Parathyroid adenoma (tissue), 2 donors: Measurements from ENCODE around the gene MRPL4.

Experiments
- H2AFZ ChIP-seq: fragments of 300-600 bp; sonication (generic); one replicate; pipeline ENCODE4 v1.7.0; 2017; ENCODE audit warnings: antibody characterized with exemption, mild to moderate bottlenecking
- H3K27ac ChIP-seq: fragments of 300-600 bp; sonication (generic); one replicate; pipeline ENCODE4 v1.7.0; 2017
- H3K27me3 ChIP-seq: fragments of 300-600 bp; sonication (generic); one replicate; pipeline ENCODE4 v1.7.0; 2017; ENCODE audit warnings: low read length; ENCODE audit not compliant: control insufficient read depth, insufficient read depth
- H3K36me3 ChIP-seq: fragments of 300-600 bp; sonication (generic); one replicate; pipeline ENCODE4 v1.7.0; 2017; ENCODE audit warnings: low read length; ENCODE audit not compliant: control insufficient read depth, insufficient read depth
- H3K4me1 ChIP-seq: fragments of 300-600 bp; sonication (generic); one replicate; pipeline ENCODE4 v1.7.0; 2017; ENCODE audit warnings: control low read depth
- H3K4me2 ChIP-seq: fragments of 300-600 bp; sonication (generic); one replicate; pipeline ENCODE4 v1.7.0; 2017; ENCODE audit warnings: low read length
- H3K4me3 ChIP-seq: fragments of 300-600 bp; sonication (generic); one replicate; pipeline ENCODE4 v1.7.0; 2017; ENCODE audit warnings: low read depth, low read length
- H3K79me2 ChIP-seq: fragments of 300-600 bp; sonication (generic); one replicate; pipeline ENCODE4 v1.7.0; 2017; ENCODE audit warnings: control low read depth
- H3K9ac ChIP-seq: fragments of 300-600 bp; sonication (generic); one replicate; pipeline ENCODE4 v1.7.0; 2017; ENCODE audit warnings: mild to moderate bottlenecking
- H3K9me3 ChIP-seq: fragments of 300-600 bp; sonication (generic); one replicate; pipeline ENCODE4 v1.7.0; 2017; ENCODE audit warnings: low read length; ENCODE audit not compliant: control insufficient read depth
- TF ChIP-seq, protein P1 (sequence below): fragments of 300-600 bp; sonication (generic); IDR thresholded peaks from one replicate; pipeline ENCODE4 v1.7.0; 2017; ENCODE audit warnings: antibody characterized with exemption, mild to moderate bottlenecking
- donor health status: primary hyperparathyroidism.

Gene MRPL4

DNA sequence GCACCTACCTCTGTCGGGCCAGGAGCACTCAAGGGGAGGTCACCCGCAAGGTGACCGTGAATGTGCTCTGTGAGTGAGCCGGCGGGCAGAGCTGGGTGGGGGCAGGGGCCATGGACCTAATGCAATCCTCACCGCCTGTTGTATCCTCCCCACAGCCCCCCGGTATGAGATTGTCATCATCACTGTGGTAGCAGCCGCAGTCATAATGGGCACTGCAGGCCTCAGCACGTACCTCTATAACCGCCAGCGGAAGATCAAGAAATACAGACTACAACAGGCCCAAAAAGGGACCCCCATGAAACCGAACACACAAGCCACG lies 32.9 kb downstream of the MRPL4 start:
- peaks cover 3% of the 10 kb centered on the region for H3K4me1 ChIP-seq

DNA sequence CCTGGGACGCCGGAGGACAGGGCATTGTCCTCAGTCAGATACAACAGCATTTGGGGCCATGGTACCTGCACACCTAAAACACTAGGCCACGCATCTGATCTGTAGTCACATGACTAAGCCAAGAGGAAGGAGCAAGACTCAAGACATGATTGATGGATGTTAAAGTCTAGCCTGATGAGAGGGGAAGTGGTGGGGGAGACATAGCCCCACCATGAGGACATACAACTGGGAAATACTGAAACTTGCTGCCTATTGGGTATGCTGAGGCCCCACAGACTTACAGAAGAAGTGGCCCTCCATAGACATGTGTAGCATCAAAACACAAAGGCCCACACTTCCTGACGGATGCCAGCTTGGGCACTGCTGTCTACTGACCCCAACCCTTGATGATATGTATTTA lies 33.4 kb downstream of the MRPL4 start:
- no peaks in the 10 kb centered on the region for H3K36me3 ChIP-seq
- no peak overlapping the region for H3K4me3 ChIP-seq
- no peak overlapping the region for H3K4me2 ChIP-seq
- H3K79me2 ChIP-seq = no peaks in the 10 kb centered on the region
- TF ChIP-seq, protein P1, sequence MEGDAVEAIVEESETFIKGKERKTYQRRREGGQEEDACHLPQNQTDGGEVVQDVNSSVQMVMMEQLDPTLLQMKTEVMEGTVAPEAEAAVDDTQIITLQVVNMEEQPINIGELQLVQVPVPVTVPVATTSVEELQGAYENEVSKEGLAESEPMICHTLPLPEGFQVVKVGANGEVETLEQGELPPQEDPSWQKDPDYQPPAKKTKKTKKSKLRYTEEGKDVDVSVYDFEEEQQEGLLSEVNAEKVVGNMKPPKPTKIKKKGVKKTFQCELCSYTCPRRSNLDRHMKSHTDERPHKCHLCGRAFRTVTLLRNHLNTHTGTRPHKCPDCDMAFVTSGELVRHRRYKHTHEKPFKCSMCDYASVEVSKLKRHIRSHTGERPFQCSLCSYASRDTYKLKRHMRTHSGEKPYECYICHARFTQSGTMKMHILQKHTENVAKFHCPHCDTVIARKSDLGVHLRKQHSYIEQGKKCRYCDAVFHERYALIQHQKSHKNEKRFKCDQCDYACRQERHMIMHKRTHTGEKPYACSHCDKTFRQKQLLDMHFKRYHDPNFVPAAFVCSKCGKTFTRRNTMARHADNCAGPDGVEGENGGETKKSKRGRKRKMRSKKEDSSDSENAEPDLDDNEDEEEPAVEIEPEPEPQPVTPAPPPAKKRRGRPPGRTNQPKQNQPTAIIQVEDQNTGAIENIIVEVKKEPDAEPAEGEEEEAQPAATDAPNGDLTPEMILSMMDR = no peak
- peaks cover 3% of the 10 kb centered on the region for H3K4me1 ChIP-seq
- H3K27ac ChIP-seq = no peak overlapping the region
- H3K9me3 ChIP-seq = no peaks in the 10 kb centered on the region
- no peaks in the 10 kb centered on the region for H3K27me3 ChIP-seq
- H3K9ac ChIP-seq = no peak overlapping the region
- no peak overlapping the region for H2AFZ ChIP-seq

More for the DNA sequence above, 32.9 kb downstream of the MRPL4 start:
- Histone ChIP-seq H3K4me2 (no peak overlapping the region), H3K27ac (no peak overlapping the region), H2AFZ (no peak overlapping the region), H3K79me2 (no peaks in the 10 kb centered on the region), H3K4me3 (no peak overlapping the region), H3K27me3 (no peaks in the 10 kb centered on the region), H3K9ac (no peak overlapping the region), H3K36me3 (no peaks in the 10 kb centered on the region), H3K9me3 (no peaks in the 10 kb centered on the region)
- TF ChIP-seq, protein P1 = no peak

GRCh38 chr19:10286803-10287737 lies 35.1 kb downstream of the MRPL4 start, which contains the start of gene ICAM4:
Gene ICAM4 (plus strand): TSS chr19:10286955. CDS start chr19:10287013, 58 bp downstream.
- Histone ChIP-seq H3K27me3 (no peaks in the 10 kb centered on the region), H3K27ac (no peak within 1 kb of the TSS), H3K79me2 (no peaks in the 10 kb centered on the region), H2AFZ (peak within 1 kb of the TSS; percentile 68), H3K9me3 (no peaks in the 10 kb centered on the region), H3K36me3 (no peaks in the 10 kb centered on the region), H3K4me2 (peak within 1 kb of the TSS; percentile 9), H3K4me3 (no peak within 1 kb of the TSS), H3K9ac (no peak within 1 kb of the TSS), H3K4me1 (peaks cover 6% of the 10 kb centered on the region)
- TF ChIP-seq, protein P1 = no peak

- TF ChIP-seq, protein P1 = no peak
- Histone ChIP-seq H3K4me2 (peak overlapping the region; percentile 73), H3K4me1 (peaks cover 6% of the 10 kb centered on the region), H3K27me3 (peaks cover 4% of the 10 kb centered on the region), H3K27ac (no peak overlapping the region), H3K9me3 (no peaks in the 10 kb centered on the region), H3K9ac (no peak overlapping the region), H3K36me3 (no peaks in the 10 kb centered on the region), H3K4me3 (peak overlapping the region; percentile 23), H3K79me2 (no peaks in the 10 kb centered on the region), H2AFZ (no peak overlapping the region)
Observed at GRCh38 chr19:10288662-10289166, 36.7 kb downstream of the MRPL4 start.
